Embryonic facial prominence (tissue), 1 donor: ENCODE results near the gene LIMCH1.
"Not testable (repeated sequence)": the region's sequence is repeated elsewhere in the genome, so short reads cannot be mapped to it uniquely, and the experiment has no call there.

Experiments
- DNase-seq: peaks from one replicate; pipeline ENCODE4 v3.0.0-alpha.2; 2016; ENCODE audit errors: extremely low spot score

LIMCH1 gene

DNA sequence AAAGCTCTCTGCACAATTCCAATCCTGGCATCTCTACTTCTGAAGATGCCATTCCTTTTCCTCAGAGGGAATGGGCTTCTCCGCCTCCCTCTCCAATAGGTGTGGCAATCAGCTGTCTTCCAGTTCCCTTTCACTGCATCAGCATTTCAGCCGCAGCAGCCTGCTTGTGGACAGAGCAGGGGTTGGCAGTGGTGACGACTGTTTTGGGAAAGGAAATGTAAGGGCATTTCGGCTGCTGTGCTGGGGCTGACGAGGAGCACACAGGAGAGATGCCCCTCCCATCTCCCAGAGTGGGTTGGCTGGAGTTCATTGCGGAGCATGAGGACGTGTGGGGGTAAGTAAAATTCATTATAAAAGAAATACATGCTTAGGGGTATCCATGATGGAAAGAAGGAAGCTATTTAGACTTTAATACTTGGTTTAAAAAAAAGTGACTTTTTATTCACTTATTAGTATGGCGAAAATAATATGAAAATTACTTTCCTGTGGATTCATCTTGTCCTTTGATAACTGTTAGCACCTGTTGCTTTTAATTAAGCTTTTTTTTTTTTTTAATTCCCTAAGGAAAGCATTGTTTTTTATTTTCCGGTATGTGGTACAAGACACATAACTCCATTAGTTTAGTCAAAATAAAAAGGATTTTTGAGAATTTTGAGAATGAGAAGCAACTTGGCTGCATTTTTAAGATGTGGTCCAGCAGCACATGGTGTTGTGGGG lies at the start of gene LIMCH1:
LIMCH1 (plus strand) TSS at position 141 of the 717 bp plus-strand sequence. CDS start 67,839 bp downstream, outside the sequence.
- DNase-seq = no peak

DNA sequence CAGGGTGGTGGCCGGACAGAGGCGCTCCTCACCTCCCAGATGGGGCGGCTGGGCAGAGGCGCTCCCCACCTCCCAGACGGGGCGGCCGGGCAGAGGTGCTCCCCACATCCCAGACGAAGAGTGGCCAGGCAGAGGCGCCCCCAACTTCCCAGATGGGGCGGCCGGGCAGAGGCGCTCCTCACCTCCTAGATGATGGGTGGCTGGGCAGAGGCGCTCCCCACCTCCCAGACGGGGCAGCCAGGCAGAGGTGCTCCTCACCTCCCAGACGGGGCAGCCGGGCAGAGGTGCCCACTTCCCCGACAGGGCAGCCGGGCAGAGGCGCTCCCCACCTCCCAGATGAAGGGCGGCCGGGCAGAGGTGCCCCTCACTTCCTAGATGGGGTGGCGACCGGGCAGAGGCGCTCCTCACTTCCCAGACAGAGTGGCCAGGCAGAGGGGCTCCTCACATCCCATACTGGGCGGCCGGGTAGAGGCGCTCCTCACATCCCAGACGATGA lies 46.8 kb upstream of the LIMCH1 start:
- DNase-seq = not testable (repeated sequence)

DNA sequence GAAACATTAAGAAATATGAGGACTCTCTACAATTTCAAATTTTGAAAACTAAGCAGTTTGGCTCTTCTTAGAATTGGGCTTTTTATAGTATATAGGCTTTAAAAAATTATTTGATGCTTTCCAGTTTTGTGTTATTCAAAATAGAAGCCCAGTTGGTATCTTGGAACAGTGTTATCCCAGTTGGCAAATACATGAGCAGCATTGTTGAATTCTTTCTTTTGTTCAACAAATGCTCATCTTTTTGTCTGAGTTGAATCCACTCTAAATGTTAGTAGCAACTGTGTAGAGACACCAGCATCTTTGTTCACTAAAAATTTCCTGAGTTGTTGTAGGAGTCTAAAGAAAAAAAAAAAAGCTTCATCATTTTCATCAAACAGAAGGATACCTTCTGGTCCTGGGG lies 41.0 kb upstream of the LIMCH1 start:
- DNase-seq = no peak

- no peak for DNase-seq
Measured at GRCh38 chr4:41498177-41498576, 39.8 kb upstream of the LIMCH1 start.

- DNase-seq = no peak
Measured at GRCh38 chr4:41504167-41504818, 33.7 kb upstream of the LIMCH1 start.

- no peak for DNase-seq
Measured at GRCh38 chr4:41505161-41505661, 32.7 kb upstream of the LIMCH1 start.

GRCh38 chr4:41506130-41506529 lies 31.8 kb upstream of the LIMCH1 start:
- DNase-seq = no peak

DNA sequence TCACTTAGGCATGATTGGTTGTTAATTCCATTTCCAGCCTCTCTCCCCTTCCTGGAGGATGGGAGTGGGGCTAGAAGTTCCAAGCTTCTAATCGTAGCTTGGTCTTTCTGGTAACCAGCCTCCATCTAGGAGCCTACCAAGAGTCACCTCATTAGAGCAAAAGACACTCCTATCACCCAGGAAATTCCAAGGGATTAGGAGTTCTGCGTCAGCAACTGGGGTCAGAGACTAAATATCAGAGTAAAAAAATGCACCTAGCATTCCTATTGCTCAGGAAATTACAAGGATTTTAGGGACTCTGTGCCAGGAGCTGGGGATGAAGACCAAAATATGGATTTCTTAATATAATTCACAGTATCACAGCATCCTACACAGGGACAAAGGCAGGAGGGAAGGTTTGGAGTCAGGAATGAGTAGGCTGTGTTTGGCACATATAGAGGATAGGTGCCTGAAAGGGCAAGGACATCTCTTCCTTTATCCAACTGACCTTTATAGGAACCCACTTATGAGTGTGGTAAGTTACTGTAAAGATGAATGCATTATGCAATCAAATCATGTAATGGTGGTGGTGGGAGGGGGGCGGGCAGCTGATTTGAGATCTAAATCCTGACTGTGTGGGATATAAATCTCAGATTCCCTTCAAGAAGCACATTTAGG lies 30.5 kb upstream of the LIMCH1 start:
- DNase-seq = no peak

DNA sequence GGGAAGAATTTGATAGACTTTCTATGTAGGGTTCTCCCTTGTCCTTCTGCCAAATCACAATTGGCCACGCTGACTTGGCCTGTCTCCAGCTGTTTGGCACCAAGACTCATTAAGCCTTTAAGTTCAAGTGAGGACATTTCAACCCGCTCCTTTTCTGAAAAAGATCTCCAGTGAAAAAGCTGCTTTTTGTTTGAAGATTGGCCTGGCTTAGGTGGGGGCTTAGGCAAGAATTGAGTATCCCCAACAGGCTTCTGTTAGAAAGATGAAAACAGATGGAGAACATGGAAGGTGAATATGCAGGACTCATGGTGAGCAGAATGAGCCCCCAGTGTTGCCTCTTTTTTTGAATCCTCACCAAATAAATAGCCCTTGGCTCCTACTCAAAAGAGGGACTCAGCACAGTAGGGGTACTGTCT lies 28.5 kb upstream of the LIMCH1 start:
- no peak for DNase-seq

GRCh38 chr4:41510179-41510578 lies 27.8 kb upstream of the LIMCH1 start:
- DNase-seq = no peak

- no peak for DNase-seq
Measured at GRCh38 chr4:41512136-41512535, 25.8 kb upstream of the LIMCH1 start.

DNA sequence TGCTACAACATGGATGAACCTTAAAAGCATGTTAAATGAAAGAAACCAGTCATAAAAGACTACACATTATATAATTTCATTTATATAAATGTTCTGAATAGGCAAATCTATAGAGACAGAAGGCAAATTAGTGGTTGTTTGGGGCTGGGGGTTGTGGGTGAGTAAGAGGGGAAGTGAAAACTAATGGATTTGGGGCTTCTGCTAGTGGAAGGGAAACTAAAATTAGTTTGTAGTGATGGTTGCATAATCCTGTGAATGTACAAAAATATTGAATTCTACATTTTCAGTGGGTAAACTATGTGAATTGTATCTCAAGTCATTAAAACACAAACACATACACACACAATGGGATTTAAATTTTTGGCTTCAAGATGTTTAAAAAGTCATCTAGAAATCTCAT lies 25.4 kb upstream of the LIMCH1 start:
- DNase-seq = no peak

DNA sequence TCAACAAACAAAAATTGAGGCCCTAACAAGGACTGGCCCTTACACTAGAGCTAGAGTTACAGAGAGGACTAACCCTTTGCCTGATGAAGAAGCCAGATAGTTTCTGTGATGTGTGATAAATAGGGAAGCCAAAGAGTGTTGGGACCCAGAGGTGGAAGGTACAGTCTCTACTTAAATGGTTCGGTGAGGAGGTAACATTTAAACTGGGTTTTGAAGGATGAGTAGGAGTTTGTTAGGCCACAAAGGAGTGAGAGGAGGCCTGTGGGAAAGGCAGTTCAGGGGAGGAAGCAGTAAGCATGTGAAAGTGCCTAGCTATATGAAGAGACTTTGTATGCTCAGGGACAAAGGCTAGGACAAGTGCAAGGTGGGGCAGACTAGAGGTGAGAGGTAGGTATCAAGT lies 23.8 kb upstream of the LIMCH1 start:
- DNase-seq = no peak

DNA sequence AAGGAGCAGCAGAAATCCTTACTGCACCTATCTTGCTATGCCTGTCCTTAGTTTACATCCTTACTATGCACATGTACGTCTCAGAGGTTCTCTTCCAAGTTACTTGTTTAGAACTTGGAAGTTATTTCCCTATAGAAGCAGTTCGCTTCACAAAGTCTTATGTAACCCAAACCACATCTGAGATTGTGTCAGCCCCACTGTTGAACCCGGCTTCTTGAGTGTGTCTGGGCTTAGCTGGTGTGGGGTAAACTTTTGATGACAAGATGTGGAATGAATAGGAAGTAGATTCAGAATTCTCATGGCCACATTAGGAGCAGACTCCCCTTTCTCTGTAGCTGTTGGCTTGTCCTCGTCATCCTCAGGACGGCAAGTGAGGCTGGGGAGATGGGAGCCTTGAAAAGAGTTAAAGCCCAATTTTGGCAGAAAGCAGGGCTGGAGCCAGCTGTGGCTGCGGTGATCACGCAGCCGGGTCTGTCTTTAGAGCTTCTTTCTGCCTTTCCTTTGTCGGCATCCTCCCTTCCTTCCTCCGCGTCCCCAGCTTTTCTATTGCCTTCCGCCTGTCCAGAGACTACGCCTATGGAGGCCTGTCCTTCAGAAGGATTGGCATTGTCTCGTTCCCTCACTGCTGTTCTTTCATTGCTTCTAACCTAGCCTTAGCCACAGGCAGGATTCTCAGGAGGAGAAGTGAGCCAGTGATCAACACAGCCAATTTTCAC lies 23.0 kb upstream of the LIMCH1 start:
- DNase-seq = no peak

GRCh38 chr4:41517121-41517520 lies 20.8 kb upstream of the LIMCH1 start:
- no peak for DNase-seq

DNA sequence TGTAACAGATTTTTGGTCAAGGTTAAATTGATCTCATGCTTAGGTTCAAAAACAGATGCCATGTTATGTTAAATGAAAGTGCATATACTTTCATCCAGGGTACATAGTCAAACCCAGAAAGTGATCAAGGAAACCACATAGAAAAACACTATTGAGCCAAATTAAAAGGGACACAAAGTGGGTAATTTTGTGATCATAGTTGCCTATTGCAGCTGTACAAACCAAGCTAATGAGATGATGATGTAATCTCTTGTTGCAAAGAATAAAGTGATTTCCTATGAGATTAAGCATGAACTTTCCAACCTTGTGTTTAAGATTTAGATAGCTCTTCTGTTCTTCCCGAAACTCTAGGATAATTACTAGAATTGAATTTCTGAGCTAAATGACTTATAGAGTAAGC lies 20.2 kb upstream of the LIMCH1 start:
- DNase-seq = no peak

DNA sequence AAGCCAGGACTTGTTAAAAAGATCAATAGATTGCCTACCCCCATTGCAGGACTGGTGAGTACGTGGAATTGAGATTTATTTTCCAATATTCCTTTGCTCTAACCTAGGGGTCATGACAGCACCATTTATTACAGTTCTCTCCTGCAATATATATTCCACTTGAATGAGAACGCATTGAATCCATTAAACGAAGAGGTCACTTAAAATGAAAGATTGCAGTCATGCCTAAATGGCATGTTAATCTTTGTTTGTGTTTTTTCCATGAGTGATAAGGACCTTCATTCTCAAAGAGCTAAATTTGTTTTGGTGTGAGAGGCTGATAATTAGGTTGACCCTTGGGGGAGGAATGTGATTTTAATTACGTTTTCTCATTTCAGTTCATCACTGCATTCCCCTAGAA lies 13.5 kb upstream of the LIMCH1 start:
- no peak for DNase-seq

DNA sequence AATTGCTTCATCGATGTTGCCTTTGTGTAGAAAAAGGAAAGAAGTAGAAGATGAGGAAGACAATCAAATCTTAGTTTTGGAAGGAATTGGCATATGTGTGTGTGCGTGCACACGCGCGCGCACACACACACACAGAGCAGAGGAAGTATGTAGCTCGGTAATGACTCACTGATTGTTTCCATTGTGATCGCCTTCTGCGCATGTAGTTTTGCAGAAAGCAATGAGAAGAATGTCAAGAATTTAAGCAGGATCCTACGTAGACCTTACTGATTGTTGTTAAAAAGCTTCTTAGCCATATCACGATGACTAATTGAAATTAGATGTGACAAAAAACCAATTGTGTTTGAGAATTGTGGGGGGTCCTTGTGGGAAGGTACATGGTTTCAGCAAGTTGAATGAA lies 12.8 kb upstream of the LIMCH1 start:
- no peak for DNase-seq

- DNase-seq = no peak
Measured at GRCh38 chr4:41526628-41527027, 11.3 kb upstream of the LIMCH1 start.

GRCh38 chr4:41528512-41529205 lies 9.3 kb upstream of the LIMCH1 start:
- DNase-seq = no peak

DNA sequence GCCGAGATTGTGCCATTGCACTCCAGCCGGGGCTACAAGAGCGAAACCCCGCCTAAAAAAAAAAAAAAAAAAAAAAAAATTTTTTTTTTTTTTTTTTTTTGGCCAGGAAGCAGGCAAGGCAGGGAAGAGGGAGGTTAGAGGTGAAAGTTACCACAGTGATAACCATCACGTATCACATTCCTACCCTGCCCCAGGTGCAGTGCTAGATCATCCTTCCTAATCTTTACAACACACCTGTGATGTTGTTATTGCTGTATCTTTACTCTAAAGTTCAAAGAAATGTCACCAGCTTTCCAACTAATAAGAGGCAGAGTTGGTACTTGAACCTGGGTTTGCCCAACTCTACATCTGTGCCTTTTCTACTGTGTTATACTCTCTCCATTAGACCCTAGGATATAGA lies 7.2 kb upstream of the LIMCH1 start:
- DNase-seq = no peak
